Measurements from ENCODE around the gene PARL. TPM values are rescaled to one million over a fixed set of nuclear protein-coding genes. Genes with fewer than 3 reads are reported as not detected.
A peak's percentile ranks its signal among the peaks of the same experiment; 100 is the strongest.

PARL gene
- total and polyA plus RNA-seq, 2 donors (not counting 1 experiment from before 2014, with no cell fraction given), result 30.2 to 55.9 TPM

- H3K4me1 ChIP-seq (ENCODE audit: control insufficient read depth, extremely low read depth, insufficient read depth, low read length), result no peaks in the 10 kb centered on the region
- H3K4me3 ChIP-seq (replicated peaks in 1 of 4; ENCODE audit: control extremely low read depth in 1 of 4, insufficient read depth in 1 of 4, low read depth in 3 of 4, low read length in 4 of 4), result no peak overlapping the region
- DNase-seq (ENCODE audit: low read depth in 2 of 2), result no peak
- H3K79me2 ChIP-seq (ENCODE audit: control insufficient read depth, insufficient read depth, low read length), result peaks cover 2% of the 10 kb centered on the region
- no peak overlapping the region for H3K27ac ChIP-seq (ENCODE audit: insufficient read depth, low read length)
- no peaks in the 10 kb centered on the region for H3K9me3 ChIP-seq (ENCODE audit: control insufficient read depth, insufficient read depth, low read depth, low read length)
- no peaks in the 10 kb centered on the region for H3K27me3 ChIP-seq (ENCODE audit: control insufficient read depth, insufficient read depth, low read length)
- no peaks in the 10 kb centered on the region for H4K20me1 ChIP-seq (ENCODE audit: control insufficient read depth, extremely low read depth, insufficient read depth, low read length)
- no peak overlapping the region for H3K4me2 ChIP-seq (ENCODE audit: extremely low read depth, insufficient read depth, low read length)
- peaks cover 6% of the 10 kb centered on the region for H3K36me3 ChIP-seq (ENCODE audit: control insufficient read depth, insufficient read depth, low read length)
- no peak overlapping the region for H3K9ac ChIP-seq (ENCODE audit: insufficient read depth, low read length)
- TF ChIP-seq CTCF (conservative IDR thresholded peaks at IDR 0.05 in 1 of 2, IDR thresholded peaks at IDR 0.05 in 1 of 2; ENCODE audit: low read depth in 1 of 2, low read length in 2 of 2) (no peak), EZH2 (IDR thresholded peaks at IDR 0.05; ENCODE audit: low read length, missing control alignments) (no peak)
- no peak overlapping the region for H2AFZ ChIP-seq (ENCODE audit: low read length)
These were observed 103.4 kb downstream of the PARL start for GRCh38 chr3:183781246-183781645.

- Histone ChIP-seq H3K4me2 (ENCODE audit: extremely low read depth, insufficient read depth, low read length) (no peak overlapping the region), H4K20me1 (ENCODE audit: control insufficient read depth, extremely low read depth, insufficient read depth, low read length) (no peaks in the 10 kb centered on the region), H3K4me3 (replicated peaks in 1 of 4; ENCODE audit: control extremely low read depth in 1 of 4, insufficient read depth in 1 of 4, low read depth in 3 of 4, low read length in 4 of 4) (no peak overlapping the region), H3K4me1 (ENCODE audit: control insufficient read depth, extremely low read depth, insufficient read depth, low read length) (no peaks in the 10 kb centered on the region), H3K9ac (ENCODE audit: insufficient read depth, low read length) (no peak overlapping the region), H3K79me2 (ENCODE audit: control insufficient read depth, insufficient read depth, low read length) (peaks cover 2% of the 10 kb centered on the region), H3K36me3 (ENCODE audit: control insufficient read depth, insufficient read depth, low read length) (peaks cover 6% of the 10 kb centered on the region), H3K9me3 (ENCODE audit: control insufficient read depth, insufficient read depth, low read depth, low read length) (no peaks in the 10 kb centered on the region), H3K27ac (ENCODE audit: insufficient read depth, low read length) (no peak overlapping the region), H2AFZ (ENCODE audit: low read length) (no peak overlapping the region), H3K27me3 (ENCODE audit: control insufficient read depth, insufficient read depth, low read length) (no peaks in the 10 kb centered on the region)
- peak in 1 of 2 donors; percentile 27 for DNase-seq (ENCODE audit: low read depth in 2 of 2)
- no peak for TF ChIP-seq EZH2 (IDR thresholded peaks at IDR 0.05; ENCODE audit: low read length, missing control alignments)
These were observed 104.7 kb downstream of the PARL start for GRCh38 chr3:183779896-183780465.

Other genes with a start within 250 kb of the PARL start
- 70.7 and 131 TPM in 2 replicates for gene KLHL24, start 249.3 kb downstream of the PARL start, total RNA-seq
- gene KLHL24, start 249.3 kb downstream of the PARL start, polyA plus RNA-seq, result 12.2 and 20.4 TPM in 2 replicates
- gene YEATS2, start 187.1 kb downstream of the PARL start, total RNA-seq, result 28.0 and 28.7 TPM in 2 replicates
- 19.5 and 25.0 TPM in 2 replicates for gene YEATS2, start 187.1 kb downstream of the PARL start, polyA plus RNA-seq
- 0.51 and 0.83 TPM in 2 replicates for gene MAP6D1, start 59.3 kb downstream of the PARL start, total RNA-seq
- 2.1 and 3.8 TPM in 2 replicates for gene MAP6D1, start 59.3 kb downstream of the PARL start, polyA plus RNA-seq
- gene ABCC5, start 133.0 kb upstream of the PARL start, total RNA-seq, result 17.5 and 18.8 TPM in 2 replicates
- 10.4 and 13.2 TPM in 2 replicates for gene ABCC5, start 133.0 kb upstream of the PARL start, polyA plus RNA-seq
- not detected in 2 replicates for gene HTR3D, start 146.9 kb upstream of the PARL start, total RNA-seq
- gene HTR3D, start 146.9 kb upstream of the PARL start, polyA plus RNA-seq, result not detected in 2 replicates
- gene HTR3C, start 168.2 kb upstream of the PARL start, total RNA-seq, result not detected in 2 replicates
- not detected in 2 replicates for gene HTR3C, start 168.2 kb upstream of the PARL start, polyA plus RNA-seq
- not detected in 2 replicates for gene HTR3E, start 212.2 kb upstream of the PARL start, total RNA-seq
- gene HTR3E, start 212.2 kb upstream of the PARL start, polyA plus RNA-seq, result not detected in 2 replicates